EL (cell line): ENCODE measurements around the gene H1-8.
"Not testable (repeated sequence)": the region's sequence is repeated elsewhere in the genome, so short reads cannot be mapped to it uniquely, and the experiment has no call there.

Source experiments
- DNase-seq: peaks from one replicate; pipeline ENCODE4 v3.0.0-alpha.2; 2016

The H1-8 gene

GRCh38 chr3:129534428-129535027 is 8.4 kb upstream of the H1-8 start:
- DNase-seq = no peak

DNA sequence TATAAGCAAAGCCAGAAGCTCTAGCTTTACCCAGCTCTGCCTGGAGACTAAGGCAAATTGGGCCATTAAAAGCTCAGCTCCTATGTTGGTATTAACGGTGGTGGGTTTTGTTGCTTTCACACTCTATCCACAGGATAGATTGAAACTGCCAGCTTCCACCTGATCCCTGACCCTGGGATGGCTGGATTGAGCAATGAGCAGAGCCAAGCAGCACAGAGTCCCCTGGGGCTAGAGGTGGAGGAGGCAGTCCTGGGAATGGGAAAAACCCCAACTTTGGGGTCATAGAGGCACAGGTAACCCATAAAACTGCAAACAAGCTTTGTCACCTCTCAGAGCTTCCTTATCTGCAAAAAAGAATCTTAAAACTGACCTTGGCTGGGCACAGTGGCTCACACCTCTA is 7.9 kb upstream of the H1-8 start:
- no peak for DNase-seq

DNA sequence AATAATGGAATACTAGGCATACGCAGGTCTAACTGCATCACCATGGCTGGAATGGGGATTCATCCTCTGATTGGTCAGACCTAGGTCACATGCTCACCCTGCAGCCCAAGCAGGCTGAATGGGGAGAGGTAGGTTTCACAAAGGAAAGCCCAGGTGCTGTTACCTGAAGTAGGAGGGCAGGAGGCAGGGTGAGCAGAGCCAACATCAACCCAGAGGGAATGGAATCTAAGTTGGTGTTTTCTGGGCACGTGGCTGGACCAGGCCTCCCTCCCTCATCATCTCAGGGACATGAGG is 6.7 kb upstream of the H1-8 start:
- DNase-seq = no peak

DNA sequence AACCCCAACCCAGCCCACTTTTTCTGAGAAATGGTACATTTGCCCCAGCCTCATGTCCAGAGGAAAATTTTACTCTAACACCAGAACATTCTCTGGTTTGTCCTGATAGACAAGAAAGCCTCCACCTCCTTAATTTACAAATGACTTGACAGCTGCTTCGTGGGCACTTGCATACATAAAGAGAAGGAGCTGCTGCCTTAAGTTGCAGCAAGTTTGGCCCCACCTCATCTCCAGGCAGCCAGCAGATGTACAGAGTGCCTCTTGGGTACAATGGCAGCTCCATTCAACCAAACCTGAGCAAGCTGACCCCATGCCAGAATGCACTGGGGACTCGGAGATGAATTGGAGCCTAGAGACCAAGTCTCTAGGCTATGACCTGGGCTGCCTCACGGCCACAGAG is 6.2 kb upstream of the H1-8 start:
- DNase-seq = no peak

- DNase-seq = no peak
Measured at GRCh38 chr3:129539206-129539605, 3.8 kb upstream of the H1-8 start.

DNA sequence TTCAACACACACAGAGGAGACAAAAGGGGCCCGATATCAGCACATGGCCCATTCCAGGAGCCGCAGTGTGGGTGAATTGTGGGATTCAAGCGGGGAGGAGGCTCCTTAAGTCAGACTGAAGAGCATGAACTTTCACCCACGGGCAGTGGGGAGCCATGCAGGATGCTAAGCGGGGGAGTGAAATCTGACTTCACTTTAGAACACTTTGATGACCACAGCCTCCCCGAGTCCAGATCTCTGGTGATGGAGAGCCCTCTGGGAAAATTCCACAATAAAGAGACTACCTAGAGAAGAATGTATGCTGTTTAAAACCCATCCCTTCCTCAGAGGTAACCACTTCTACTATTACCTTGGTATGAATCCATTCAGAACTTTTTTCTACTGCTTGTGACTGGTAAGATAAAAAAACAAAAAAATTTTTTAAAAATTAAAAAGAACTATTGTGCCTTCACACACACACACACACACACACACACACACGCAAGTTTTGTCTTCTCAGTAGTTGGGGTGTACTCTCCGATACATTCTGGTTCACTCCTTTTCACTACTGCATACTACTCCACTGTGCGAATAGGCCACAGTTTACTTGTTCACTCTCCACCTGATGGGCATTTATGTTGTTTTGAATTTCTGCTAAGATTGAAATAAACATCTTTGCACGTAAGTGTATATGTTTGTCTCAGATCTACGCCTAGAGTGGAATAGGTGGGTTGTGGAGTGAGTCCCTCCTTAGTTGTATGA is 2.0 kb upstream of the H1-8 start:
- no peak for DNase-seq

GRCh38 chr3:129542747-129543146 is 228 bp upstream of the H1-8 start:
- DNase-seq = no peak

DNA sequence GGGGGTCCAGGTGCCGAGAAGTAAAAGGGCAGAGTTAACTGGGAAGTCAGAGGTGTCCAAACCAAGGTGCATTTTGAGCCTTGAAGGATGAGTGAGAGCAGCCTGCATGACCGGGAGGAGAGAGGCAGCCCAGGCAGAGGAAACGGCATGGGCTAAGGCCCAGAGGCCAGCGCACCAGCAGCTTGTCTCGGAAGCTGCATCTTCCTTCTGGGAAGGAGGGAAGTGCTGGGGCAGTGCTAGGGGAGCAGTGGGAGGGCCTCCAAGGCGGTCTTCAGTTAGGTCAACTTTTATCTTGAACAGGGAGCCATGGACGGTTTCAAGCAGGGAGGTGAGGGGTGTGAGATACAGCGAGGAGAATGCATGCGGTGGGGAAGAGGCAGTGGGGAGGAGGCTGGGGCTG is 1.0 kb downstream of the H1-8 start:
- no peak for DNase-seq

DNA sequence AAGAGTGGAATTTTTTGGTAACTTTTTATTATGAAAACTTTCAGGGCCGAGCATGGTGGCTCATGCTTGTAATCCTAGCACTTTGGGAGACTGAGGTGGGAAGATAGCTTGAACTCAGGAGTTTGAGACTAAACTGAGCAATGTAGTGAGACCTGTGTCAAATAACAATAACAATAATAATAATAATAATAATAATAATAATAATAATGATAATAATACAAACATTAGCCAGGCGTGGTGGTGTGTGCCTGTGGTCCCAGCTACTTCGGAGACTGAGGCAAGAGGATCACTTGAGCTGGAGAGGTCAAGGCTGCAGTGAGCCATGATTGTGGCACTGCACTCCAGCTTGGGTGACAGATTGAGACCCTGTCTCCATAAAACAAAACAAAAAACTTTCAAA is 3.0 kb downstream of the H1-8 start:
- DNase-seq = not testable (repeated sequence)

GRCh38 chr3:129547241-129547640 is 4.3 kb downstream of the H1-8 start:
- no peak for DNase-seq

- no peak for DNase-seq
Measured at GRCh38 chr3:129548104-129548965, 5.4 kb downstream of the H1-8 start.

GRCh38 chr3:129549006-129549800 is 6.2 kb downstream of the H1-8 start:
- DNase-seq = peak; percentile 71

DNA sequence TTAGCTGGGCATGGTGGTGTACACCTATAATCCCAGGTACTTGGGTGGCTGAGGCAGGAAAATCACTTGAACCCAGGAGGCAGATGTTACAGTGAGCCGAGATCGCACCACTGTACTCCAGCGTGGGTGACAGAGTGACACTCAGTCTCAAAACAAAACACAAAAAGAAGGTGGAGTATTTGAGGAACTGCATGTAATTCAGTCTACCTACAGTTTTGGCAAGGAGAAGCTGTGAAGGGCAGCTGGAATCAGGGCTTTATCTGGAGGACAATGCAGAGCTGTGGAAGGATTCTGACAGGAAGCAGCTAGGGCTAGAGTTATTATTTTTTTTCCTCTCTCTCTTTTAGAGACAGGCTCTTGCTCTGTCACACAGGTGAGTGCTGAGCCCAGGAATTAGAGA is 6.8 kb downstream of the H1-8 start:
- no peak for DNase-seq

DNA sequence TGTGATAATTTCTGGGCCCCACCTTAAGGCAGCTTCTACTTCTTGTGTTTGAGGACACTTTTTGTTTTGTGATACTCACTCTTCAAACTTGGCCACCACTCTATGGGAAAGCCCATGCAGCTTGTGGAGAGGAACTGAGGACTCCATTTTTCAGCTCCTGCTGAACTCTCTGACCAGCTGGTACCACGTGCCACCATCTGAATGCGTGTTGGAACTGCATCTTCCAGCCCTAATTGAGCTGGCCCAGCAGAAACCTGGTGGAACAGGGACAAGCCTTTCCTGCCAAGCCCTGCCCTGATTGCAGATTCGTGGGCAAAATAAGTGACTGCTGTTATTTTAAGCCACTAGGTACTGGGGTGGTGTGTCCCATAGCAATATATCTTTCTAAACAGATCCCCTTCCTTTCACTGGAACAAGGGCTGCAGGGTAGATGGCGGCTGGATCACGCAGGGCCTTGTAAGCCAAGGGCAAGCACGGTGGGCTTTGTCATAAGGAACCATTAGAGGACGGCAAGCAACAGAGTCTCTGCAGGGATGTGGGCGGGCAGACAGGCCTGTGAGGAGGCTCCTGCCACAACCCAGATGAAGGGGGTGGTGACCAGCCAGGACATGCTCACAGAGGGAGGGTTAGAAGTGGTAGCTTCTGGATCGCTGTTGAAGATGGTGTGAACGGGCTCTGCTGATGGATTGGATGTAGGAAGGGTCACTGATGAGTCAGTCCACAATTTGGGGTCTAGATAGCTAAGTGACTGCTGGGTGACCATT is 9.5 kb downstream of the H1-8 start:
- DNase-seq = no peak

- DNase-seq = no peak
Measured at GRCh38 chr3:129553171-129553570, 10.2 kb downstream of the H1-8 start.

DNA sequence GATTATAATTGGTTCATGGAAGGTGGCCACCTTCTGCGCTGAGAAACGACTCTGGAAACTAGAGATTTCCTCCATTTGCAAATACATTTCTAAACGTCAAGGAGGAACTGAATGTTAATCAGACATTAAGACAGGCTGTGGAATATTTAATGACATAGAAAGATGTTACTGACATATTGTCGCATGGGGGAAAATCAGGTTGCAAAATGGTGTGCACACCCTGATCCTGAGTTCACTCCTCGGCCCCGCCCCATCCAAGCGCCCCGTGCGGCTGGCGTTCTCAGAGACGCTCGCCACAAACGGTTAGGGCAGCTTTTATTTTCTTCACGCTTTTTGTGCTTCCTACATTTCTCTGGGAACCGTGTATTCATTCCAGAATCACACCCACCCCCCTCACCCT is 10.7 kb downstream of the H1-8 start:
- DNase-seq = no peak

GRCh38 chr3:129554356-129555152 is 11.6 kb downstream of the H1-8 start:
- no peak for DNase-seq

GRCh38 chr3:129555153-129555550 is 12.2 kb downstream of the H1-8 start:
- no peak for DNase-seq

- DNase-seq = no peak
Measured at GRCh38 chr3:129555616-129556357, 12.8 kb downstream of the H1-8 start.

DNA sequence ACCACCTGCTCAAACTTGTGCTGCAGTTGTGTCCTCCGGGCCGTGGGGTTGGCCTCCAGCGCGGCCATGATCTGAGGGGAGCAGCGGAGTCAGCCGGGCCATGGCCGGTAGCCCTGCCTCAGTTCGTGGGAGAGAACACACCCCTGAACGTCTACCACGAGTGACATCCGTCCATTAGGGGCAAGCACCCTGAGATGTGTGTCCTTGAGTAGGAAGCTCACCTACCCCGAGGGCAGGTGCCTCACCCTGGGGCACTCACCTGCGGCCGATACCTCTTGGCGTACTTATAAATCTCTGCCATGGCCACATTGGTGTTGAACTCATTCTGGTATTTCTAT is 13.4 kb downstream of the H1-8 start:
- no peak for DNase-seq

DNA sequence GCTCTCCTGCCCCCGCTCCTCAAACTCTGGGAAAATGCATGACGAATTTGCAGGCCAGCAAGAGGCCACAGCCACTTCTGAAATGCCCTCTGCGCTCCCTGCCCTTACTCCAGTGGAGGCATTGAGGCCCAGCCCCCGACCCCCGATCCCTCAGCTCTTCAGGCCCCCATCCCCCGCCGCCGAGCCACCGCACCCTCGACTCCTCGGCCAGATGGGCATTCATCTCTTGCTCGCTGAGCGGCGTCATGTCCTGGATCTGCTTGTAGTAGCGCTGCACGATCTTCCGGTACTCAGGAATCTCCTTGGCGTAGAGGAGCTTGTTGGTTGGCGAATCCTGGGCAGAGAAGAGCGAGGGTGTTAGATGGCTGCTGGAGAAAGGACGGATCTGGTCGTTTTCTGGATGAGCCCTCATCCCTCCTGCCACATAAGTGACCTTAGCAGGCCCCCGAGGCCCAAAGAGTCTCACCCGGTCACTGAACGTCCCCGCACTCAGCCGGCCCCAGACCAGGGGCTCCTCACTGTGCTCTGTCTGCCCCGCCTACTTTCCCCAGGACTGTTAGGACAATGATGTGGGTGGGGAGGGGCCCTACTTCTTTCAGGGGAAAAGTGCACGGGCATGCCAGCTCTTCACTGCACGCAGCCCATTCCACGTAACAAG is 14.0 kb downstream of the H1-8 start:
- no peak for DNase-seq
